HFFc6 (cell line): Measurements from ENCODE around the gene FAM171A1. TPM values are rescaled to one million over a fixed set of nuclear protein-coding genes. Genes with fewer than 3 reads are reported as not detected.

Source experiments
- DNase-seq: peaks from one replicate; pipeline ENCODE4 v3.0.0-alpha.2; 2018
- H3K27ac Mint-ChIP-seq: 2 replicates; pipeline ENCODE4 v1.8.0; 2020; ENCODE audit warnings: mild to moderate bottlenecking, mixed read lengths
- H3K27me3 Mint-ChIP-seq: 2 replicates; pipeline ENCODE4 v1.8.0; 2021; ENCODE audit warnings: mild to moderate bottlenecking, moderate library complexity, mixed read lengths; ENCODE audit not compliant: insufficient read depth
- H3K36me3 Mint-ChIP-seq: 2 replicates; pipeline ENCODE4 v1.8.0; 2021; ENCODE audit warnings: low read depth, mixed read lengths
- H3K4me1 Mint-ChIP-seq: 2 replicates; pipeline ENCODE4 v1.8.0; 2020; ENCODE audit warnings: low read depth, mixed read lengths
- H3K4me3 Mint-ChIP-seq: 2 replicates; pipeline ENCODE4 v1.8.0; 2020; ENCODE audit warnings: mild to moderate bottlenecking, moderate library complexity, mixed read lengths
- H3K9me3 Mint-ChIP-seq: 2 replicates; pipeline ENCODE4 v1.8.0; 2020; ENCODE audit warnings: mild to moderate bottlenecking, mixed read lengths
- CTCF ChIP-seq: fragments of 200-600 bp; sonication (generic); IDR thresholded peaks from 2 replicates; pipeline ENCODE4 v1.5.0; 2021; ENCODE audit warnings: antibody characterized with exemption, mild to moderate bottlenecking
- total RNA-seq, 6 experiments: library from RNA; stranded (reverse); fragmentation: NEBNext Ultra II Directional; extraction: Animal tissue kit (Norgen Biotek cat#: 25700); gene quantifications; 2 replicates in 1 of 6; 3 replicates in 5 of 6; pipeline ENCODE4 v1.2.3, GENCODE V29; 2021

FAM171A1 gene
- total RNA-seq, 6 experiments from 2014 or later = 33.4 to 60.7 (median 48.6) TPM

DNA sequence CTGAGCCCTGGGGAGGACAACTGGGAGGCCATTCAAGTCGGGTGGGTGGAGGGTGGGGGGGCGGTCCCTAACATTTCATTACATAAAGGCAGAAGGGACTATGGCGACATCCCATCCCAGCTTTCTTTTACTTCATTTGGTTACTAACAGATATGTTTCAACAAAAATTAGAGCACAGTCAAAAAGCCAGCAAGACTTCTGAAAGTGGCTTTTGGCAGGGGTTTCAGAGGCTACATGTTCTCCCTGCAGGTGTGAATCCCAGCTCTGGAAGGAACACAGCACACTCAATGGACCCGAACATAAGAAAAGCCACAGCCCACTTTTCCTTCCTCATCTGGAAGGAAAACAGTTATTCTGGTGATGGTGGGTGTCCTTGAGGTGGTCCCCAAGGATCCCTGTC lies 7.1 kb downstream of the FAM171A1 start:
- H3K4me1 Mint-ChIP-seq = peaks cover 20% of the 10 kb centered on the region
- DNase-seq = no peak
- H3K27me3 Mint-ChIP-seq = no peaks in the 10 kb centered on the region
- no peaks in the 10 kb centered on the region for H3K9me3 Mint-ChIP-seq
- H3K27ac Mint-ChIP-seq = no peak overlapping the region
- H3K36me3 Mint-ChIP-seq = no peaks in the 10 kb centered on the region
- TF ChIP-seq CTCF = no peak
- H3K4me3 Mint-ChIP-seq = no peak overlapping the region

- Mint-ChIP-seq H3K4me1 (peaks cover 12% of the 10 kb centered on the region), H3K4me3 (peak overlapping the region; percentile 17; the same call in 1 of the 2 replicates), H3K9me3 (no peaks in the 10 kb centered on the region), H3K27me3 (no peaks in the 10 kb centered on the region), H3K27ac (peak overlapping the region; percentile 3; the same call in 1 of the 2 replicates), H3K36me3 (no peaks in the 10 kb centered on the region)
- TF ChIP-seq CTCF = no peak
- DNase-seq = peak; percentile 39
Measured at GRCh38 chr10:15363031-15363430, 8.1 kb downstream of the FAM171A1 start.

DNA sequence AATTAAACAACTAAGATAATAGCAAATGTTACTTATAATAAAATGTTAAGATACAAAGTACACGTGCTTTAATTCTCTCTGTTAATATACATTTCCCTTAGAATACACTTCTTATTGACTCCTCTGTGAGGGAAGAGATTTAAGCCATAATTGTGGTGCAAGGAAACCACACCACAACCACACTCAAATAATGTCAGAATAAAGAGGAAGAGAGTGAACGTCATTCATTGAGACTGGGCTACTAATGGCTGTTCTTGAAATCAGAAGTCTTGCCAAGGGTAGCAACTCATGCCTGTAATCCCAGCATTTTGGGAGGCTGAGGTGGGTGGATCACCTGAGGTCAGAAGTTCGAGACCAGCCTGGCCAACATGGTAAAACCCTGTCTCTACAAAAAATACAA lies 10.0 kb downstream of the FAM171A1 start:
- no peak for DNase-seq
- peaks cover 12% of the 10 kb centered on the region for H3K4me1 Mint-ChIP-seq
- H3K27me3 Mint-ChIP-seq = no peaks in the 10 kb centered on the region
- H3K36me3 Mint-ChIP-seq = no peaks in the 10 kb centered on the region
- no peak overlapping the region for H3K27ac Mint-ChIP-seq
- H3K4me3 Mint-ChIP-seq = no peak overlapping the region
- no peaks in the 10 kb centered on the region for H3K9me3 Mint-ChIP-seq
- TF ChIP-seq CTCF = no peak

- DNase-seq = no peak
- no peak overlapping the region for H3K27ac Mint-ChIP-seq
- no peaks in the 10 kb centered on the region for H3K27me3 Mint-ChIP-seq
- H3K4me3 Mint-ChIP-seq = no peak overlapping the region
- no peaks in the 10 kb centered on the region for H3K9me3 Mint-ChIP-seq
- peaks cover 12% of the 10 kb centered on the region for H3K4me1 Mint-ChIP-seq
- no peaks in the 10 kb centered on the region for H3K36me3 Mint-ChIP-seq
- no peak for TF ChIP-seq CTCF
Measured at GRCh38 chr10:15360566-15360965, 10.5 kb downstream of the FAM171A1 start.

GRCh38 chr10:15353471-15354017 lies 17.5 kb downstream of the FAM171A1 start:
- peaks cover 18% of the 10 kb centered on the region for H3K4me1 Mint-ChIP-seq
- no peak overlapping the region for H3K4me3 Mint-ChIP-seq
- no peaks in the 10 kb centered on the region for H3K36me3 Mint-ChIP-seq
- H3K27ac Mint-ChIP-seq = no peak overlapping the region
- no peaks in the 10 kb centered on the region for H3K9me3 Mint-ChIP-seq
- TF ChIP-seq CTCF = no peak
- no peaks in the 10 kb centered on the region for H3K27me3 Mint-ChIP-seq
- DNase-seq = no peak

GRCh38 chr10:15352836-15353235 lies 18.3 kb downstream of the FAM171A1 start:
- Mint-ChIP-seq H3K4me3 (no peak overlapping the region), H3K27ac (no peak overlapping the region), H3K4me1 (peaks cover 21% of the 10 kb centered on the region), H3K27me3 (no peaks in the 10 kb centered on the region), H3K36me3 (no peaks in the 10 kb centered on the region), H3K9me3 (no peaks in the 10 kb centered on the region)
- DNase-seq = no peak
- no peak for TF ChIP-seq CTCF
